ENCODE measurements around the gene C2. TPM values are rescaled to one million over a fixed set of nuclear protein-coding genes. Genes with fewer than 3 reads are reported as not detected.

The C2 gene
- total RNA-seq, 1 experiment from 2014 or later: 0.96 TPM

- intact Hi-C loops (cut with micrococcal nuclease; ENCODE audit: unreplicated experiment): loop anchor here (2.0 kb wide), 1 partner anchor 51 kb away; no protein-coding TSS in a partner anchor
- H4K20me1 ChIP-seq (ENCODE audit: insufficient read depth): no peaks in the 10 kb centered on the region
- TF ChIP-seq CTCF (conservative IDR thresholded peaks at IDR 0.05) (no peak), EZH2 (IDR thresholded peaks at IDR 0.05; ENCODE audit: low read depth) (no peak)
- no peaks in the 10 kb centered on the region for H3K27me3 ChIP-seq (ENCODE audit: insufficient read depth, low read depth)
- peaks cover 23% of the 10 kb centered on the region for H3K4me1 ChIP-seq (replicated peaks; ENCODE audit: insufficient read depth)
- DNase-seq: peak; percentile 76 to 95
- H3K4me3 ChIP-seq: peak within 1 kb of the TSS; percentile 65
- H3F3A ChIP-seq (ENCODE audit: insufficient read depth, low read depth): peaks cover 30% of the 10 kb centered on the region
- H2AFZ ChIP-seq: peak within 1 kb of the TSS; percentile 86
- no peaks in the 10 kb centered on the region for H3K9me2 ChIP-seq (ENCODE audit: insufficient read depth)
- peak within 1 kb of the TSS; percentile 72 for H3K4me2 ChIP-seq
- BruUV-seq (replicated peaks): no TSS peak
- no peaks in the 10 kb centered on the region for H3K36me3 ChIP-seq (ENCODE audit: low read depth)
- ChIA-PET CTCF (interaction anchor here (0.5 to 1.0 kb wide), 2 partner anchors 15 to 50 kb away, joined by 3 to 4 read pairs; no protein-coding TSS in a partner anchor), POLR2A (ENCODE audit: unreplicated experiment) (interaction anchor here (0.5 to 0.9 kb wide), 8 partner anchors 24 to 1303 kb away, joined by 3 to 21 read pairs (median 4); partner anchors contain the start of genes FKBPL, HSD17B8 and HSPA1B)
- no peaks in the 10 kb centered on the region for H3K9me3 ChIP-seq (ENCODE audit: insufficient read depth, low read depth)
- H3K27ac ChIP-seq: peak within 1 kb of the TSS; percentile 18; the same call in 1 of the 2 replicates
- H3K79me2 ChIP-seq (ENCODE audit: low read depth): peaks cover 16% of the 10 kb centered on the region
Measured at GRCh38 chr6:31901953-31902643, 25.4 kb upstream of the C2 start, which contains the start of gene ZBTB12. Gene ZBTB12, minus strand, starts transcription at chr6:31902086. Its CDS starts 781 bp downstream, at chr6:31901305.

- Histone ChIP-seq H3K4me2 (no peak overlapping the region), H3K9me3 (ENCODE audit: insufficient read depth, low read depth) (no peaks in the 10 kb centered on the region), H4K20me1 (ENCODE audit: insufficient read depth) (no peaks in the 10 kb centered on the region), H3K4me3 (no peak overlapping the region), H2AFZ (no peak overlapping the region), H3K4me1 (replicated peaks; ENCODE audit: insufficient read depth) (peaks cover 22% of the 10 kb centered on the region; the same call in 1 of the 2 replicates), H3K79me2 (ENCODE audit: low read depth) (peaks cover 9% of the 10 kb centered on the region; the same call in 1 of the 2 replicates), H3K36me3 (ENCODE audit: low read depth) (no peaks in the 10 kb centered on the region), H3F3A (ENCODE audit: insufficient read depth, low read depth) (peaks cover 22% of the 10 kb centered on the region), H3K27me3 (ENCODE audit: insufficient read depth, low read depth) (no peaks in the 10 kb centered on the region), H3K9me2 (ENCODE audit: insufficient read depth) (no peaks in the 10 kb centered on the region), H3K27ac (no peak overlapping the region)
- DNase-seq: no peak
- ChIA-PET POLR2A (ENCODE audit: unreplicated experiment) (no interaction called here), CTCF (interaction anchor here (0.6 kb wide), 1 partner anchor 10 kb away, joined by 5 read pairs; no protein-coding TSS in a partner anchor)
- BruUV-seq (replicated peaks): no TSS peak
- no peak for TF ChIP-seq EZH2 (IDR thresholded peaks at IDR 0.05; ENCODE audit: low read depth)
- TF ChIP-seq CTCF (conservative IDR thresholded peaks at IDR 0.05): no peak
- intact Hi-C loops (cut with micrococcal nuclease; ENCODE audit: unreplicated experiment): loop anchor here (2.0 kb wide), 1 partner anchor 49 kb away; no protein-coding TSS in a partner anchor
Measured at GRCh38 chr6:31903957-31904356, 23.6 kb upstream of the C2 start.

GRCh38 chr6:31905041-31905440, 22.5 kb upstream of the C2 start:
- CTCF ChIA-PET: no interaction called here
- POLR2A ChIA-PET (ENCODE audit: unreplicated experiment): no interaction called here
- peaks cover 24% of the 10 kb centered on the region for H3F3A ChIP-seq (ENCODE audit: insufficient read depth, low read depth)
- H3K36me3 ChIP-seq (ENCODE audit: low read depth): no peaks in the 10 kb centered on the region
- BruUV-seq (replicated peaks): no TSS peak
- no peak overlapping the region for H2AFZ ChIP-seq
- H3K27me3 ChIP-seq (ENCODE audit: insufficient read depth, low read depth): no peaks in the 10 kb centered on the region
- H3K4me3 ChIP-seq: no peak overlapping the region
- no peaks in the 10 kb centered on the region for H3K9me2 ChIP-seq (ENCODE audit: insufficient read depth)
- intact Hi-C loops (cut with micrococcal nuclease; ENCODE audit: unreplicated experiment): no loop called here
- no peaks in the 10 kb centered on the region for H3K9me3 ChIP-seq (ENCODE audit: insufficient read depth, low read depth)
- no peaks in the 10 kb centered on the region for H4K20me1 ChIP-seq (ENCODE audit: insufficient read depth)
- peaks cover 18% of the 10 kb centered on the region; the same call in 1 of the 2 replicates for H3K4me1 ChIP-seq (replicated peaks; ENCODE audit: insufficient read depth)
- no peak overlapping the region for H3K4me2 ChIP-seq
- DNase-seq: no peak
- no peak overlapping the region for H3K27ac ChIP-seq
- TF ChIP-seq CTCF (conservative IDR thresholded peaks at IDR 0.05) (no peak), EZH2 (IDR thresholded peaks at IDR 0.05; ENCODE audit: low read depth) (no peak)
- peaks cover 6% of the 10 kb centered on the region; the same call in 1 of the 2 replicates for H3K79me2 ChIP-seq (ENCODE audit: low read depth)

Data from PC-9 (cell line).